Upper lobe of right lung (tissue), 1 donor: ENCODE data around the gene BBS2. TPM values are rescaled to one million over a fixed set of nuclear protein-coding genes. Genes with fewer than 3 reads are reported as not detected.

Experiments used
- ATAC-seq: fragments of 200-7000 bp; cut with Tn5 transposase; one replicate; pipeline ENCODE4 v1.9.1; 2020; ENCODE audit warnings: mild to moderate bottlenecking, moderate library complexity
- DNase-seq: peaks from one replicate; pipeline ENCODE4 v3.0.0-alpha.2; 2020
- H3K27ac ChIP-seq: fragments of 200-600 bp; one replicate; pipeline ENCODE4 v1.8.0; 2022
- H3K27me3 ChIP-seq: fragments of 200-600 bp; one replicate; pipeline ENCODE4 v1.8.0; 2022; ENCODE audit warnings: mild to moderate bottlenecking
- H3K36me3 ChIP-seq: fragments of 200-600 bp; one replicate; pipeline ENCODE4 v1.8.0; 2022
- H3K4me1 ChIP-seq: fragments of 200-600 bp; one replicate; pipeline ENCODE4 v1.8.0; 2022
- H3K4me3 ChIP-seq: fragments of 200-600 bp; one replicate; pipeline ENCODE4 v1.8.0; 2022; ENCODE audit warnings: mild to moderate bottlenecking
- H3K9me3 ChIP-seq: fragments of 200-600 bp; one replicate; pipeline ENCODE4 v1.8.0; 2022
- intact Hi-C: fragments of 100-400 bp; cut with DNase I; formaldehyde crosslinking; loops from one replicate; pipeline ENCODE4 v1.11.0; 2022
- total RNA-seq: library from RNA; stranded (reverse); fragmentation: NEBNext Ultra II Directional; extraction: Animal tissue kit (Norgen Biotek cat#: 25700); gene quantifications from one replicate; pipeline ENCODE4 v1.2.1, GENCODE V29; 2021
- TF ChIP-seq, protein P1 (sequence below): fragments of 200-600 bp; IDR thresholded peaks from one replicate; pipeline ENCODE4 v1.8.0; 2022; ENCODE audit warnings: antibody characterized with exemption
- donor health status: DM: no; HTN: yes; CAD: no; lungs with severe emphysema.

The BBS2 gene
- total RNA-seq, 1 donor from 2014 or later: 29.5 TPM

DNA sequence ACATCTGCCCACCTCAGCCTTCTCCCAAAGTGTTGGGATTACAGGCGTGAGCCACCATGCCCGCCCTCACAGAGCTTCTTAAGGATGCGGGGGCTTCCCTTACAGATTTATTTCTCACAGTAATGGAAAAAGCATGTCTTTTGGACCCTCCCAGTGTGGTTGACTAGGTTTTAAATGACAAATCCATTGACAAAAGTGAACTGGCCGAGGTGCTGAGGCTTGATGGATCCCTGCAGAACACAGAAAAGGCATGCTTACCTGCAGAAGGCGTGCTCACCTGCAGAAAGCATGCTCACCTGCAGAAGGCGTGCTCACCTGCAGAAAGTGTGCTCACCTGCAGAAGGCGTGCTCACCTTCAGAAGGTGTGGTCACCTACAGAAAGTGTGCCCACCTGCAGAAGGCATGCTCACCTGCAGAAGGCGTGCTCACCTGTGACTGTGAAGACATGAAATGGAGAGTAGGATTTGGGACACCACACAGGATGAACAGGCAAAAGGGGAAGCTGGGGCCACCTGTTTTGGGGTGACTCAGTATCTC lies 15.1 kb upstream of the BBS2 start:
- no peak overlapping the region for H3K4me3 ChIP-seq
- DNase-seq (no peak), ATAC-seq (no peak)
- H3K9me3 ChIP-seq: no peaks in the 10 kb centered on the region
- H3K27me3 ChIP-seq: peaks cover 7% of the 10 kb centered on the region
- no peak overlapping the region for H3K27ac ChIP-seq
- TF ChIP-seq, protein P1, sequence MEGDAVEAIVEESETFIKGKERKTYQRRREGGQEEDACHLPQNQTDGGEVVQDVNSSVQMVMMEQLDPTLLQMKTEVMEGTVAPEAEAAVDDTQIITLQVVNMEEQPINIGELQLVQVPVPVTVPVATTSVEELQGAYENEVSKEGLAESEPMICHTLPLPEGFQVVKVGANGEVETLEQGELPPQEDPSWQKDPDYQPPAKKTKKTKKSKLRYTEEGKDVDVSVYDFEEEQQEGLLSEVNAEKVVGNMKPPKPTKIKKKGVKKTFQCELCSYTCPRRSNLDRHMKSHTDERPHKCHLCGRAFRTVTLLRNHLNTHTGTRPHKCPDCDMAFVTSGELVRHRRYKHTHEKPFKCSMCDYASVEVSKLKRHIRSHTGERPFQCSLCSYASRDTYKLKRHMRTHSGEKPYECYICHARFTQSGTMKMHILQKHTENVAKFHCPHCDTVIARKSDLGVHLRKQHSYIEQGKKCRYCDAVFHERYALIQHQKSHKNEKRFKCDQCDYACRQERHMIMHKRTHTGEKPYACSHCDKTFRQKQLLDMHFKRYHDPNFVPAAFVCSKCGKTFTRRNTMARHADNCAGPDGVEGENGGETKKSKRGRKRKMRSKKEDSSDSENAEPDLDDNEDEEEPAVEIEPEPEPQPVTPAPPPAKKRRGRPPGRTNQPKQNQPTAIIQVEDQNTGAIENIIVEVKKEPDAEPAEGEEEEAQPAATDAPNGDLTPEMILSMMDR: no peak
- H3K36me3 ChIP-seq: no peaks in the 10 kb centered on the region
- intact Hi-C loops: no loop called here
- no peaks in the 10 kb centered on the region for H3K4me1 ChIP-seq

DNA sequence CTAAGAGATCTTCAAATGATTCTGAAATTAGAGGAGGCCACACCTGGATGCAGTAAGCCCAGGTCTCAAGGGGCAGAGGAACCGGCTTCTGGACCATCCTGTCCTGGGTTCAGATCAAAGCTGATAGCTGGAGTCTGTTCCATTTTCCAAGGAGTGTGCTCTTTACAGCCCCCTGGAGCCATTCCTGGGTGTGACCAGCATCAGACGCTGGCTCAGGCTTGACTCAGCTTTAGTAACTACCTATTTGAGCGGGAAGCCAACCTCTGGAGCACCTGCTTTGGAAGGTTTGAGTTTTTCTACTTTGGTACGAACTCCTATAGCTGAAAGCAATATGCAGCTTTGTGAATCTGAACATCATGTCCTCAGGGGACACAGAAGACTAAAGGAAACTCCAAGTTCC lies 12.9 kb upstream of the BBS2 start:
- TF ChIP-seq, protein P1: no peak
- H3K4me3 ChIP-seq: no peak overlapping the region
- intact Hi-C loops: no loop called here
- no peaks in the 10 kb centered on the region for H3K36me3 ChIP-seq
- no peaks in the 10 kb centered on the region for H3K9me3 ChIP-seq
- H3K27me3 ChIP-seq: peaks cover 7% of the 10 kb centered on the region
- DNase-seq (no peak), ATAC-seq (no peak)
- no peak overlapping the region for H3K27ac ChIP-seq
- no peaks in the 10 kb centered on the region for H3K4me1 ChIP-seq

DNA sequence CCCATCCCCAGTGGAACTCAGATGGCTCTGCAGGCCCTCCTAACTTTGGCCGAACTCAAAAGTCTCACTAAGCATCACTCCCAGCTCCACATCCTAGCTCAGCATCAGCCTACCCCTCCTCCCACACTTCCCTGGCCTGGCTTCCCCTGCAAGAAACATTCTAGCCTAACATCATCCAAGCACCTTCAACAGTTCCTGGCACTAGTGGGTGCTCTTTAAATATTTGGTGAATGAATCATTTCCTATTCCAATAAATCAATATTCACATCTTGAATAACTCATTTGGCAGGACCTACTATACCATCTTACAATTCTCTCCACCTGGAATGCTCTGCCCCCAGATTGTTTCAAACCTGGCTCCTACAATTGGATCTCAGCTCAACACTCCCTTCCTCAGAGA lies 11.0 kb upstream of the BBS2 start:
- H3K27me3 ChIP-seq: peaks cover 4% of the 10 kb centered on the region
- H3K36me3 ChIP-seq: no peaks in the 10 kb centered on the region
- ATAC-seq: no peak
- intact Hi-C loops: no loop called here
- no peaks in the 10 kb centered on the region for H3K9me3 ChIP-seq
- no peak overlapping the region for H3K27ac ChIP-seq
- no peak overlapping the region for H3K4me3 ChIP-seq
- TF ChIP-seq, protein P1: no peak
- no peaks in the 10 kb centered on the region for H3K4me1 ChIP-seq
- no peak for DNase-seq

DNA sequence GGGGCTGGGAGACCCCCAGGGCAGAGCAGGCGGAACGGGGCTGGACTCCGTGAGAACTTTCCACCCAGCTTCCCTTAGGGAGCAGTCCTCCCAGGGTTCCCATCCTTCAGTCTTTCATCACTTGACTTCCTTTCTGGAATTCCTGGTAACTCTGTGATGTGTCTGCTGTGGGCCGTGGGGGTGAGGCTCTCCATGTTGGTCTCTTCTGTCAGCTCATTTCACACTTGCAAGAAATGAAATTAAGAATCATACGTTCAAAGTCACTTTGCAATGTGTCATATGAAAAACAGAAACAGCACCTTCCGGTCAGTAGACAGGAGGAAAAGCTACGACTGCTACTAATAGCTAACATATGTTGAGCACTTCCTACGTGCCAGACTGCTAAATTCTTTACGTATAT lies 5.4 kb upstream of the BBS2 start:
- intact Hi-C loops: no loop called here
- Histone ChIP-seq H3K4me1 (peaks cover 1% of the 10 kb centered on the region), H3K27ac (no peak overlapping the region), H3K4me3 (no peak overlapping the region), H3K9me3 (no peaks in the 10 kb centered on the region), H3K36me3 (no peaks in the 10 kb centered on the region), H3K27me3 (no peaks in the 10 kb centered on the region)
- DNase-seq: no peak
- TF ChIP-seq, protein P1: no peak
- ATAC-seq: no peak

DNA sequence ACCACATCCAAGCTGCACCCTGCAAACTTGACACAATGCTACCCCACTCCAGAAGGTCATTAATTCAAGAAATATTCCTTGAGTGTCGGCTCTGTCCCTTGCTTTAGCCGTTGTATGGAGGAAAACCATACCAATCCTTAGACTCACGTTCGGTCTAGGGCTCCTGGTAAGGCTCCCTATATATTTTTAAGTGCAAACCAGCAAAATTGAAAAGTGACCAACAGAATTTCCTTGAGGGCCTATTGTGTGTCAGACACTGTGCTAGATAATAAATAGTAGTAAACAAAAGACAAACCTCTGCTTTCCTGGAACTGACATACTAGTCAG lies 390 bp upstream of the BBS2 start:
- TF ChIP-seq, protein P1: no peak
- Histone ChIP-seq H3K4me3 (peak overlapping the region; percentile 72), H3K27me3 (no peaks in the 10 kb centered on the region), H3K36me3 (no peaks in the 10 kb centered on the region), H3K27ac (peak overlapping the region; percentile 84), H3K9me3 (no peaks in the 10 kb centered on the region), H3K4me1 (peaks cover 19% of the 10 kb centered on the region)
- no peak for DNase-seq
- ATAC-seq: no peak
- intact Hi-C loops: no loop called here

DNA sequence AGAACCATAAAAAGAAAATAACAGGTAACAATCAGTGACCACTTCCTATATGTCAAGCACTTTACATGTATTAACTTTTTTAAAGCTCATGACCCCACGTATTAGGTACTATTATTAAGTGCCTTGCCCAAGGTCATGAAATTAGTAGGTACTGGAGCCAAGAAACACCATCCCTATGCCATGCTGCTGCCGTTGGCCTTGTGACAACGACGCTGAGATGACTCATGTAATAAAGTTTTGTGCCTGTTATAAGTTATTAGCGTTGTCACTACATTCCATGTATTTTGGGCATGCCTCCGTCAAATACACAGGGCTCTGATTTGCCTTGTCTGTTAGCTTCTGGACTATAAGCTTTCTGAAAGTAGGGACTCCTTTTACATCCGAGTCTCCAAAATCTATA lies 1.4 kb downstream of the BBS2 start:
- DNase-seq: no peak
- no peaks in the 10 kb centered on the region for H3K9me3 ChIP-seq
- no peak overlapping the region for H3K4me3 ChIP-seq
- H3K27me3 ChIP-seq: no peaks in the 10 kb centered on the region
- H3K27ac ChIP-seq: no peak overlapping the region
- ATAC-seq: no peak
- intact Hi-C loops: no loop called here
- peaks cover 22% of the 10 kb centered on the region for H3K4me1 ChIP-seq
- no peaks in the 10 kb centered on the region for H3K36me3 ChIP-seq
- TF ChIP-seq, protein P1: no peak
